ENCODE measurements around the gene SLC2A1.
"Not testable (repeated sequence)": the region's sequence is repeated elsewhere in the genome, so short reads cannot be mapped to it uniquely, and the experiment has no call there.

Gene SLC2A1

DNA sequence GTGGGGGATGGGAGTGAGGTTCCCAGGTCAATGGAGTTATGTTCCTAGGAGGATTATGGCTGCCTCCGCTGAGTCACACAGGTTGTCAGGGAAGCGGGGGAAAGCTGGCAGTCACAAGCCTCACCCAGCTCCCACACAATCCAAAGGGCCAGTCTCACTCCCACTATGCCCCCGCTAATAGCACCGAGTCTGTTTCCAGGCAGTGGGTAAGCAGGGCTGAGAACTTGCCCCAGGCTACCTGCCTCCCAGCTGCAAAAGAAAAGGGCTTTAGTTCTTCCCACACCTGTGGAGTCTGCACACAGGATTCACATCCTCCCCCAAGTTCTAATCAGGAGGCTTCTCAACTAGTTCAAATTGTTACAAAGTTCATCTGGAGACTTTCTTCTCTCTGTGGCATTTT lies 58.7 kb downstream of the SLC2A1 start:
- DNase-seq (ENCODE audit: low read depth in 2 of 2), result not testable (repeated sequence)

DNA sequence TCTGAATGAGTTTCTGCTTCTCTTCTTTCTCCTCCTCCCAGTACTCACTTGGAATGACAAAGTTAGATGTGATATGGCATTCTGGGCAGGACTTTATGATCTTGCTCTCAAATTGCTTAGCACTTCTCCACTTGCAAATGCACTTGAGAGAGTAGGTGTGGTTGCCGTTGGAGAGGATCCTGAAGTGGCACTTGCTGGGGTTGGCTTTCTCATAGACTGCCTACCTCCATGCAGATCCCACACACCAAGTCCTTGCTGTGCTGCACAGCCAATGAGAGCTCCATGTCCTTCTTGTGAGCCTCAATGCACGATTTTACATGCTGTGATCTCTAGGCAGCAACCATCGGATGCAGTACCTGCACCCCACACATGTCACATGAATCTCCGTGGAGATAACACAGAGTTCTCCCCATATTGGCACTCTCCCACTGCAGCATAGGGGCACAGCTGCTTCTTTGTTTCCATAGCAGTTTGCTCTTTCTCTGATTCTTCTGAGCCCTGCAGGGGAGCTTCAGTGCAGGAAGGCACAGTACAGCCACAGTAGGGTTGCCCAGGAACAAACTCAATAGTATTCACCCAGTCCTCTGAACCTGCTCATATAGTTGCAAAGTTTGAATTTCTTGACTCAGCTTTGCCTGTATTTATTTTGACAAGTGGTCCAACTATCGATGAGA lies 67.1 kb downstream of the SLC2A1 start:
- DNase-seq (ENCODE audit: low read depth in 2 of 2), result no peak

DNA sequence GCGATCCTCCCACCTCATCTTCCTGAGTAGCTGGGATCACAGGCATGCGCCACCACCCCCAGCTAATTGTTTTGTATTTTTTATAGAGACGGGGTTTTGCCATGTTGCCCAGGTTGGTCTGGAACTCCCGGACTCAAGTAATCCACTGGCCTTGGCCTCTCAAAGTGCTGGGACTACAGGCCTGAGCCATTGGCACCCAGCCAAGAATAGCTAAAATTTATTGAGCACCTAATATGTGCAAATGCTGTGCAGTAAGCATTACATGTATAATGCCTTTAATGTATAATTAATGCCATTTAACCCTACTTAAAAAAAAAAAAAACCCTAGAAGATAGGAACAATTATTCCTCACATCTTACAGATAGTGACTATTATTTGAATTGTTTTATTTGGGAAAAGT lies 69.4 kb downstream of the SLC2A1 start:
- no peak for DNase-seq (ENCODE audit: low read depth in 2 of 2)

DNA sequence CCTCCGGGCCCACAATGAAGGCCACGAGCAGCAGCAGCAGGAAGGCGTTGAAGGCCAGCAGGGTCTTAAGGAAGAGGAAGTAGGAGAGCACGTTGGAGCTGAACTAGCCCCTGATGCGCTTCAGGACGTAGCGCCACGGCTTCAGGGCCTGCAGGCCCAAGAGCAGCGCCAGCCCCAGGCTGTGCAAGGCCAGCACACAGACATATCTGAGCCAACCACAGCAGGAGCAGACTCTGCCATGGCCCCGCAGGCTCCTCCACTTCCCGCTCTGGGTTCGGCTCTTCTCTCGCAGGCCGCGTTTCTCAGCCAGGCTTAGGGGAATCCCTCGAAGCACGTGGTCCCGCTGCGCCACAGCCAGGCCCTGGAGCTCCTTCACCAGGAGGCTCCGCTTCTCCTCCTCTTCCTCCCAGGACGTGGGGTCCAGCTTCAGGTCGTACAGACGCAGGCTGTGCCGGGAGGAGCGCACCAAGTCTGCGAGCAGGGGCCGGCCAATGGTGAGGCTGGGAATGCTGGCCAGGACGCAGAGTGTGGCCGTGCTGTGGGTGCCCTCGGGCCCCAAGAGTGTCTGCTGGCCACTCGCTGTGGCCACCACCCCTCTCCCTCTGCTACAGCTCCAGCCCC lies 70.5 kb downstream of the SLC2A1 start:
- DNase-seq (ENCODE audit: low read depth in 2 of 2), result no peak

DNA sequence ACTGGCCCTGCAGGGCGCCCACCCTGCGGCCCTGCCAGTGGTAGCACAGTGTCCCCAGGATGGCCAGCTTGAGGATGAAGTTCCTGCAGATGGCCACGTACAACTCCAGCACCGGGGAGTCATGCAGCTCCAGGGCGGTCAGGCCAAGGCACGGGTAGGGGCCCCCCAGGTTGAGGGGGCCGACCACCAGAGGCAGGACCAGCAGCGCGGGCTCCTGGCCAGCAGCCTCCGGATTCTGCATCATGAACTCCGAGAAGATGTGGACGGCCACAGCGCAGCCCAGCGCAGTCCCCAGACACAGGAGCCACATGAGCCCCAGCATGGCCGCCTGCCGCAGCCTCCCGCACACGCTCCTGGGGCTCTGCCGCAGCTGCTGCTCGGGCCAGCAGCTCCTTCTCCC lies 71.3 kb downstream of the SLC2A1 start:
- DNase-seq (ENCODE audit: low read depth in 2 of 2), result no peak

DNA sequence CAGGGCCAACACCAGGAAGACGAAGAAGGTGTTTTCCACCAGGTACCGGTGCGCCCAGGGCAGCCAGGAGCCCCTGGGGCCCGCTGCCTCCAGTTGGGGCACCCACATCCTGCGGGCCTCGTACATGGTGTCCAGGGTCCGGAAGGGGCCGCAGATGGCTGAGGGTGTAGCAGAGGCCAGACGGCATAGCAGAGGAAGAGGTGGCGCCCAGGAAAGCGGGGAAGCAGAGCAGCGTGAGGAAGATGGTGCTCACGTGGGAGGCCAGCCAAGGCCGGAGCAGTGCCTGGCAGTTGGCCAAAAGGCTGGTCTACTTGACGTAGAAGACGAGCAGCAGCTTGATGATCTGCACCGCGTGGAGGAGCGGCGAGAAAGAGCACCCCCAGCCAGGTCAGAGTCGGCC lies 71.9 kb downstream of the SLC2A1 start:
- no peak for DNase-seq (ENCODE audit: low read depth in 2 of 2)

DNA sequence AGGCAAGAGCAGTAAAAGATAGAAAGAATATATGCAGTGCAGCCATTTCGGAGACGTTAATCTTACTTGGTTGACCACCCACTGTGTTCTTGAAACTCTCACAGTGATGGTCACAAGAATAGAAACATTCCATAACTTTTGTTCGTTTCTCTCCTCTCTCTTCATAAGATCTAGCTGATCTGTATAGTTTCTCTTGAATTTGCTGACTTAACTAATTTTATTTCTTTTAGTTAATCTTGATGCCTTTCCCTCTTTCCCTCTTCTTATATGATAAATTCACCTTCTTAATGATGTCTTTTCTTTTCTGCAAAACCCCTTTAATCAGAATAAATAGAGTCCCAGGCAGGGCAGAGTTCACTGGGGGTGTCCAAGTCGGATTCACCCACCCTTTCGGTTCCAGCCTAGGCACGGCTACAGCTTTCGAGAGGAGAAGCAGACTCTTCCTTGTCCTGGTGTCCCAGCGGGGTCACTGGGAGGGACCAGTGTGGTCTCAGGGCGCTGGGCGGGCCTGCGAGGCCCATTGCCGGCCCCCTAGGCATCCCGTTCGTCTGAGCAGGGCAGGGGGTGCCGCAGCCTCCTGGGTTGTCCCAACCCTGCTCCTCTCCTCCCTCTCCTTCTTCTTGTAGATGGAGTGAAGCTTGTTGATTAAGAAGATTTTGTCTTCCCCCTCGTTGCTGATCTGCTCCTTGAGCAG lies 72.5 kb downstream of the SLC2A1 start:
- DNase-seq (ENCODE audit: low read depth in 2 of 2), result no peak

DNA sequence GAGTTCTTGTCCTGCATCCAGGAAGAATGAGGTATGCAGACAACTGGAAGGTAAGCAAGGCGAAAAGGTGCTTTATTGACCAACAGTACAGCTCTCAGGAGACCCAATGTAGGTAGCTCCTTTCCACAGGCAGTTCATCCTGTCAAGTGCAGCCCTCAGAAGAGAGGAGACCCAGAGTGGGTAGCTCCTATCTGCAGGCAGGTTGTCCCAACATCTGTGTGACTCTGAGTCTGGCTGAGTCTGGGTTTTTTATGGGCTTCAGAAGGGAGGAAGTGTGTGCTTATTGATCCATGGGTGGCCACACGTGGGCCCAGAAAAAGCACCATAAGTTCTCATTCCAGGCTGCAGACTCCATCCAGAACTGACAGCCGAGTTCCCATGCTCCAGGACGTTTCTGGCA lies 78.3 kb downstream of the SLC2A1 start:
- DNase-seq (ENCODE audit: low read depth in 2 of 2), result no peak

DNA sequence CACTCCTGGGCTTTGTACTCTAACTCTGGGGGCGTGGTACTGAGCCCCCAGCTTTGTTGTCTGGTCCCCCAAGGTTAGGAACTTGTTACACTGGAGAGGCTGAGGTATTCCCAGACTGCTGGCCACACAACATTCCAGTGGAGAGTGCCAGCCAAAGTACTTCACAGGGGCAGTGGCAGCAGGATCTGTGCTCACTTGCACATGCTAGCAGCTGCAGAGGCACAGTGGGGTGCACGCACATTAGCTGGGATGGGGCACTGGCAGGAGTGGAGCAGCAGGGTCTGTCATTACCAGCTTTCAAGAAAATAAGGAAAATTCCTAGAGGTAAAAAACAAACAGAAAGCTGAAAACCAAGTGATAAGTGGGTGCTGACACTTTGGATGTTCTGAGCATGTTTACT lies 81.3 kb downstream of the SLC2A1 start:
- no peak for DNase-seq (ENCODE audit: low read depth in 2 of 2)

DNA sequence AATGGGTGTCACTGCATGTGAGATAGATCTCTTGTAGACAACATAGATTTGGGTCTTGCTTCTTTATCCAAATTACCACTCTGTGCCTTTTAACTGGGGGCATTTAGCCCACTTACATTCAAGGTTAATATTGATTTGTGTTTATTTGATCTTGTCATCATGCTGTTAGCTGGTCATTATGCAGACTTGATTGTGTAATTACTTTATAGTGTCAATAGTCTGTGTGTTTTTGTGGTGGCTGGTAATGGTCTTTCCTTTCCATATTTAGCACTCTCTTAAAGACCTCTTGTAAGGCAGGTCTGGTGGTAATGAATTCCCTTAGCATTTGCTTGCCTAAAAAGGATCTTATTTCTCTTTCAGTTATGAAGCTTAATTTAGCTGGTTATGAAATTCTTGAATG lies 82.7 kb downstream of the SLC2A1 start:
- no peak for DNase-seq (ENCODE audit: low read depth in 2 of 2)

All from stimulated activated CD4-positive, alpha-beta T cell treated with anti-CD3 and anti-CD28 coated beads, Interleukin-4, amount 100 ng/mL, for 48 hours (primary cell).